Middle frontal gyrus (tissue), 1 donor: ENCODE measurements around the gene C1QTNF6.

Experiments
- DNase-seq: peaks from one replicate; pipeline ENCODE4 v3.0.0-alpha.2; 2015; ENCODE audit warnings: low spot score; ENCODE audit errors: extremely low spot score

Gene C1QTNF6

DNA sequence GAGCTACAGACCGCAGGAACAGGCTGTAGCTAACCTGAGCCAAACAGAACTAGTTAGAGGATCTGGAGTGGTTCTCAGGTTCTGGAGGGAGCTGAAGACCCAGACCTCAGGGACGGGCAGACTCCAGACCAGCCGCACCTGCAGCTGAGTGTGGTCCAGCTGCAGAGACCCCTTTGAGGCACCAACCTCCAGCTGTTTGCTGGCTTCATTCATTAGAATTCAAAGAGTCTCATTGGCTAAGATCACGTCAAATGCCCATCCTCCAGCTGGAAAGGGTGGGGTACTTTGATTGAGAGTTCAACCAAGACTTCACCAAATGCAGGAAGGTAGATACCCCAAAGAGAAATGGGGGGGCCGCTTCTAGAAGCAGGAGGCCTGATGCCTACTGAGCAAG is 25.0 kb downstream of the C1QTNF6 start:
- DNase-seq, result no peak

GRCh38 chr22:37162221-37163095 is 25.6 kb downstream of the C1QTNF6 start:
- no peak for DNase-seq

DNA sequence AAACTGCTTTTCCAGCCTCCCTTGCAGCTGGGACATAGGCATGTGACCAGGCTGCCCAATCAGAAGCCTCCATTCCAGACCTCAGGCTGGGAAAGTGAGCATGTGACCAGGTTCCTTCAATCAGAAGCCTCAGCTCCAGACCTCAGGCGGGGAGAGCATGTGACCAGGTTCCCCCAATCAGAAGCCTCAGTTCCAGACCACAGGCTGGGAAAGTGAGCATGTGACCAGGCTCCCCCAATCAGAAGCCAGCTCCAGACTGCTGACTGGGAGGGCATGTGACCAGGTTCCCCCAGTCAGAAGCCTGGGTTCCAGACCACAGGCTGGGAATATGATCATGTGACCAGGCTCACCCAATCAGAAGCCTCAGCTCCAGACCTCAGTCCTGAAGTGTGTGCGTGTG is 26.6 kb downstream of the C1QTNF6 start:
- DNase-seq, result no peak

DNA sequence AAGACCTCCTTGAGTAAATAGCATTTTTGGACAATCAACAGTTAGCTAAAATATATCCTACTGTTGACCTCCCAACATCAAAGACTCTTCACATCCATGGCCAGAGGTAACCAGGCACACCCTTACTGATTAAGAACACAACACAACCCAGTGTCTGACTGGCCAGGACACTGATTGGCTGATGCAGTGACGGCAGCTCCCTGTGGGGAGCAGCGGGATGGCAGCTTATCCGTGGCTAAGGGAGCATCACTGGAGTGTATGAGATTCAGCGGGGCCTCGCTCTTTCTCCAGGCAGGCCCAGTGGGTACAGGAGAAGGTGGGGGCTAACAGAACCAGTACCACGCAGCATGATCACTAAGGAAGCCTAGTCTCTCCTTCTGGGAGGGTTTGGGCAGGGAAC is 28.0 kb downstream of the C1QTNF6 start:
- no peak for DNase-seq

GRCh38 chr22:37158963-37159290 is 29.1 kb downstream of the C1QTNF6 start:
- no peak for DNase-seq

GRCh38 chr22:37157516-37158285 is 30.3 kb downstream of the C1QTNF6 start:
- no peak for DNase-seq

DNA sequence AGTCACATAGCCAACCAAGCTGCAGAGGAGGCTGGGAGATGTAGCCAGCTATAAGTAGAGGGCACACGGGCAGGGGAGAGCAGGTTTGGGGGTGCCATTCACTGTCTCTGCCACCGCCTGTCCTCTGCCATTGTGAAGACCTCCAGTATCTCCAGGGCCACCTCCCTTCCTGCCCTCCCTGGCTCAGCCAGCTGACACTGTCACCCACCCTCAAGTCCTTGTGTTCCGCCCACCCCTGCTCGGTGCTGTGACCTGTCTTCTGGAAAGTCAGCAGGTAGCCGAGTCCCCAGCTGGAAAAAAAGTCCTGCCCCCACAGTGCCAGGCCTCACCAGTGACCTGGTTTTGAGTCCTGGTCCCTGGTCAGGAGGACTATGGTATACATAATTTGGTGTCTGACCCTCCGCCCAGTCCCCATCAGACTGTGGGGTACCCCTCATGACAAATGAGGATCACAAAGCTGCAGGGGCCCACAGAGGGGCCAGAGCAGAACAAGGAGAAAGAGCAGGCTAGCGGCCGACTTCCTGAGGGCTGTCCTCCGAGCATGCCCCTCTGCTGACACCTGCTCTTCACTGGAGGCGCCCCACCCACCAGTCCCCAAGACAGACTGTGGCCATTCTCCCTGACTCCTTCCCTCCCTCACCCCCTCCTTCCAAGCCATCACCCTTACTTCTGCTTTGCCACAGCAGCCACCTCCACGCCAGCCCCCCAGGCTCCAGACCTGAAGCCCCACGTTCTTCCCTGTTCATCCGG is 31.2 kb downstream of the C1QTNF6 start:
- DNase-seq, result no peak

DNA sequence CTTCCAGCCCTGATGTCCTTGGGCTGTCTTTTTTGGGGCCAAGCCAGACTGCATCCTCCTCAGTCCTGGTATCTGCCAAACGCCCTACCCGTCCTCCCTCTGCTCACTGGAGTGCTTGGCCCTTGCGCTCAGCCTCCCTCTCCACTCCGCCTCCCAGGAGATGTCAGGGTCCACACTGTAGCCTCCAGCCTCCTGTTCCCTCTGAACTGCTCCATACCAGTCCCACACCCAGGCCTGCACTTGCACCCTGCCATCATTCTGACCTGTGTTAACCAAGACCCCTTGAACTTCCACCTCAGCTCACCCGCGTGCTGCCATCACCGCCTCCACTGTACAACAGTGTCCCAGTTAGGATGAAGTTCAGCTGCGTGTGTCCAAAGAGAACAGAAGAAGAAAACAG is 32.1 kb downstream of the C1QTNF6 start:
- no peak for DNase-seq

GRCh38 chr22:37154925-37155712 is 32.9 kb downstream of the C1QTNF6 start:
- DNase-seq, result no peak

GRCh38 chr22:37153901-37154300 is 34.1 kb downstream of the C1QTNF6 start:
- no peak for DNase-seq

DNA sequence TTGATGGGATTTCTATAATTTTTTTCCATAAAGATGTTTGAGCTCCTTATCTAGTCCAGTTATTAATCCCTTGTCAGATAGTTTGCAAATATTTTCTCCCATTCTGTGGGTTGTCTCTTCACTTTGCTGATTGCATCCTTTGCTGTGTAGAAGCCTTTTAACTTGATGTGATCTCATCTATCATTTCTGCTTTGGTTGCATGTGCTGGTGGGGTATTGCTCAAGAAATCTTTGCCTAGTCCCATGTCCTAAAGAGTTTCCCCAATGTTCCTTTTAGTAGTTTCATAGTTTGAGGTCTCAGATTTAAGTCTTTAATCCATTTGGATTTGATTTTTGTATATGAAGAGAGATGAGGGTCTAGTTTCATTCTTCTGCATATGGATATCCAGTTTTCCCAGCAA is 36.6 kb downstream of the C1QTNF6 start:
- DNase-seq, result no peak

- DNase-seq, result no peak
Measured at GRCh38 chr22:37150701-37151100, 37.3 kb downstream of the C1QTNF6 start.

- DNase-seq, result no peak
Measured at GRCh38 chr22:37148742-37149665, 39.0 kb downstream of the C1QTNF6 start.

DNA sequence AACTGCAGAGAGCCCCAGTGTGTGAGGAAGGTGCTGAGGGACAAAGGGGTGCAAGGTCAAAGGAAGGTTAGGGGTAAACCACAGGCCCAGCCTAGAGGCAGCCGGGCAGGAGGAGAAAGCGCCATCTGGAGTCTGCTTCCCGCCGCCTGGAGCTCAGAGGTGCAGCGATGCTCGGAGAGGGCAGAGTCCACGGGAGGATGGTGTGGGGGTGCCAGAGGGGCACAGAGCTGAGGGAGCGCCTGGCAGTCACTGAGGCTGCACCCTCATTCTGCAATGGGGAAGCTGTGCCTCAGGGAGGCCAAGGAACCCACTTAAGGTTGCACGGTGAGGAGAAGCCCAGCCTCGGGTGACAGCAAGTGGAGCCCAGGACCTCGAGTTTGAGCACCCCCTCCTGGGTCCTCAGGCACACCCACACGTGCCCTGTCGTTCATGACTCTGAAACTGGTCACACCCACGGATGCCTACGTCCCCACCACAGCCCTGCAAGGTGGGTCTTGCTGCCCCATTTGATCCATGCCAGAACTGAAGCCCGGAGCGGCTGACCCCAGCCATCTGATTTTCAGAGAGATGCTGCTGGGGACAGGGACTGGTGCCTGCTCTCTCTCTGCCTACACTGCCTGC is 39.9 kb downstream of the C1QTNF6 start:
- DNase-seq, result no peak

GRCh38 chr22:37147186-37147990 is 40.7 kb downstream of the C1QTNF6 start:
- DNase-seq, result no peak

- DNase-seq, result no peak
Measured at GRCh38 chr22:37146507-37147180, 41.4 kb downstream of the C1QTNF6 start.

DNA sequence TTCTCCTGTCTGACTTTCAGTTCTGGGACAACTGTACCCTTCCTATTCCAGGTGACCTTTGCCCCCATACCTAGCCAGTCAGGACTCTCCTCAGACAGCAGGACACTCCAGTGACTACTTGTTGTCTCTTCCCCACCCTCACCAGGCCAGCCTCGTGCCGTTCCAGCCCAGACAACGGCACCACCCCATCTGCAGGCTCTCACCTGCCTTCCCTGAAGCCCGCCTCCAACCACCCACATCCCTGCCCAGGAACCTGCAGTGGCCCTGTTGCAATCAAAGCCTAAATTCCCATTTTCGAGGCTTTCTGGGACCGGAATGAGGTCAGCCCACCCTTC is 42.0 kb downstream of the C1QTNF6 start:
- no peak for DNase-seq
